PC-9 (cell line): Measurements from ENCODE around the gene AUTS2. TPM values are rescaled to one million over a fixed set of nuclear protein-coding genes. Genes with fewer than 3 reads are reported as not detected.

Experiments
- BruUV-seq: library from RNA; stranded (reverse); fragments of 400-500 nt; replicated peaks from 2 replicates; lab custom pipeline; 2021; lab: Mats Ljungman, UMichigan
- CTCF ChIA-PET: fragments of 300-600 bp; sonication (Branson Sonifier 250); formaldehyde crosslinking; loops from one replicate; lab custom pipeline; 2022; ENCODE audit warnings: antibody characterized with exemption; lab: Charles Lee
- POLR2A ChIA-PET: fragments of 300-600 bp; sonication (Branson Sonifier 250); formaldehyde crosslinking; loops from one replicate; lab custom pipeline; 2022; ENCODE audit warnings: antibody characterized with exemption; ENCODE audit not compliant: unreplicated experiment; lab: Charles Lee
- DNase-seq, 2 experiments: peaks; one replicate each; pipeline versions ENCODE4 v3.0.0 to v3.0.0-alpha.2; 2015 to 2022; ENCODE audit warnings: mixed read lengths in 1 of 2
- H2AFZ ChIP-seq: fragments of 200-600 bp; sonication (generic); 2 replicates; pipeline ENCODE4 v1.8.1; 2017; ENCODE audit warnings: antibody characterized with exemption
- H3F3A ChIP-seq: fragments of 200-600 bp; sonication (generic); 2 replicates; pipeline ENCODE4 v1.8.1; 2017; ENCODE audit warnings: antibody characterized with exemption, mild to moderate bottlenecking, low read depth; ENCODE audit not compliant: insufficient read depth
- H3K27ac ChIP-seq: fragments of 200-600 bp; sonication (generic); 2 replicates; pipeline ENCODE4 v1.6.1; 2016; ENCODE audit warnings: mixed run types
- H3K27me3 ChIP-seq: fragments of 200-600 bp; sonication (generic); 2 replicates; pipeline ENCODE4 v1.6.1; 2016; ENCODE audit warnings: low read depth, mixed run types; ENCODE audit not compliant: insufficient read depth
- H3K36me3 ChIP-seq: fragments of 200-600 bp; sonication (generic); 2 replicates; pipeline ENCODE4 v1.6.1; 2016; ENCODE audit warnings: low read depth, mixed run types
- H3K4me1 ChIP-seq: fragments of 200-600 bp; sonication (generic); replicated peaks from 2 replicates; pipeline ENCODE4 v1.6.1; 2016; ENCODE audit warnings: mixed run types; ENCODE audit not compliant: insufficient read depth
- H3K4me2 ChIP-seq: fragments of 200-600 bp; sonication (generic); 2 replicates; pipeline ENCODE4 v1.6.1; 2017; ENCODE audit warnings: mixed run types
- H3K4me3 ChIP-seq: fragments of 200-600 bp; sonication (generic); 2 replicates; pipeline ENCODE4 v1.6.1; 2016; ENCODE audit warnings: mixed run types
- H3K79me2 ChIP-seq: fragments of 200-600 bp; sonication (generic); 2 replicates; pipeline ENCODE4 v1.6.1; 2017; ENCODE audit warnings: low read depth, mixed run types
- H3K9me2 ChIP-seq: fragments of 200-600 bp; sonication (generic); 2 replicates; pipeline ENCODE4 v1.8.1; 2017; ENCODE audit warnings: mild to moderate bottlenecking; ENCODE audit not compliant: insufficient read depth
- H3K9me3 ChIP-seq: fragments of 200-600 bp; sonication (generic); 2 replicates; pipeline ENCODE4 v1.8.1; 2016; ENCODE audit warnings: low read depth; ENCODE audit not compliant: insufficient read depth
- H4K20me1 ChIP-seq: fragments of 200-600 bp; sonication (generic); 2 replicates; pipeline ENCODE4 v1.8.1; 2017; ENCODE audit not compliant: insufficient read depth
- EZH2 ChIP-seq: fragments of 200-600 bp; sonication (generic); IDR thresholded peaks from 2 replicates; pipeline ENCODE4 v1.8.0; 2017; ENCODE audit warnings: antibody characterized with exemption, low read depth
- intact Hi-C: fragments of 100-400 bp; cut with micrococcal nuclease; formaldehyde crosslinking; loops from one replicate; pipeline ENCODE4 v1.10.0; 2022; ENCODE audit not compliant: unreplicated experiment
- total RNA-seq: library from RNA; stranded (reverse); gene quantifications from 2 replicates; pipeline ENCODE4 v1.2.3, GENCODE V29; 2021
- TF ChIP-seq, protein P1 (sequence below): fragments of 200-600 bp; sonication (generic); conservative IDR thresholded peaks from 2 replicates; pipeline ENCODE4 v1.6.1; 2017; ENCODE audit warnings: mixed run types, antibody characterized with exemption, mild to moderate bottlenecking, moderate library complexity

Gene AUTS2
- total RNA-seq, 1 experiment from 2014 or later, result not detected

- POLR2A ChIA-PET, result no interaction called here
- Histone ChIP-seq H3K79me2 (no peaks in the 10 kb centered on the region), H3K9me2 (no peaks in the 10 kb centered on the region), H3K27me3 (peaks cover 5% of the 10 kb centered on the region; the same call in 1 of the 2 replicates), H3K27ac (no peak overlapping the region), H3K4me2 (no peak overlapping the region), H3K36me3 (no peaks in the 10 kb centered on the region), H3K4me3 (no peak overlapping the region), H4K20me1 (no peaks in the 10 kb centered on the region), H3F3A (no peaks in the 10 kb centered on the region), H3K4me1 (no peaks in the 10 kb centered on the region), H3K9me3 (no peaks in the 10 kb centered on the region), H2AFZ (no peak overlapping the region)
- intact Hi-C loops, result no loop called here
- BruUV-seq, result no TSS peak
- TF ChIP-seq EZH2, result no peak
- TF ChIP-seq, protein P1, sequence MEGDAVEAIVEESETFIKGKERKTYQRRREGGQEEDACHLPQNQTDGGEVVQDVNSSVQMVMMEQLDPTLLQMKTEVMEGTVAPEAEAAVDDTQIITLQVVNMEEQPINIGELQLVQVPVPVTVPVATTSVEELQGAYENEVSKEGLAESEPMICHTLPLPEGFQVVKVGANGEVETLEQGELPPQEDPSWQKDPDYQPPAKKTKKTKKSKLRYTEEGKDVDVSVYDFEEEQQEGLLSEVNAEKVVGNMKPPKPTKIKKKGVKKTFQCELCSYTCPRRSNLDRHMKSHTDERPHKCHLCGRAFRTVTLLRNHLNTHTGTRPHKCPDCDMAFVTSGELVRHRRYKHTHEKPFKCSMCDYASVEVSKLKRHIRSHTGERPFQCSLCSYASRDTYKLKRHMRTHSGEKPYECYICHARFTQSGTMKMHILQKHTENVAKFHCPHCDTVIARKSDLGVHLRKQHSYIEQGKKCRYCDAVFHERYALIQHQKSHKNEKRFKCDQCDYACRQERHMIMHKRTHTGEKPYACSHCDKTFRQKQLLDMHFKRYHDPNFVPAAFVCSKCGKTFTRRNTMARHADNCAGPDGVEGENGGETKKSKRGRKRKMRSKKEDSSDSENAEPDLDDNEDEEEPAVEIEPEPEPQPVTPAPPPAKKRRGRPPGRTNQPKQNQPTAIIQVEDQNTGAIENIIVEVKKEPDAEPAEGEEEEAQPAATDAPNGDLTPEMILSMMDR, result no peak
- DNase-seq, result no peak
- CTCF ChIA-PET, result no interaction called here
These were observed 974.3 kb downstream of the AUTS2 start for GRCh38 chr7:70572571-70572970.

- no TSS peak for BruUV-seq
- no peaks in the 10 kb centered on the region for H4K20me1 ChIP-seq
- no peaks in the 10 kb centered on the region for H3K79me2 ChIP-seq
- no peaks in the 10 kb centered on the region for H3K9me3 ChIP-seq
- CTCF ChIA-PET, result no interaction called here
- TF ChIP-seq, protein P1, result no peak
- TF ChIP-seq EZH2, result no peak
- H3F3A ChIP-seq, result no peaks in the 10 kb centered on the region
- no peak overlapping the region for H3K27ac ChIP-seq
- H3K4me2 ChIP-seq, result no peak overlapping the region
- intact Hi-C loops, result no loop called here
- no peaks in the 10 kb centered on the region for H3K4me1 ChIP-seq
- H3K4me3 ChIP-seq, result no peak overlapping the region
- no peaks in the 10 kb centered on the region for H3K36me3 ChIP-seq
- H3K9me2 ChIP-seq, result no peaks in the 10 kb centered on the region
- H2AFZ ChIP-seq, result no peak overlapping the region
- H3K27me3 ChIP-seq, result peaks cover 3% of the 10 kb centered on the region; the same call in 1 of the 2 replicates
- POLR2A ChIA-PET, result no interaction called here
- DNase-seq, result no peak
These were observed 974.9 kb downstream of the AUTS2 start for GRCh38 chr7:70573071-70573661.

- Histone ChIP-seq H3K9me2 (no peaks in the 10 kb centered on the region), H3K27ac (no peak overlapping the region), H3F3A (no peaks in the 10 kb centered on the region), H3K79me2 (no peaks in the 10 kb centered on the region), H3K27me3 (peaks cover 3% of the 10 kb centered on the region; the same call in 1 of the 2 replicates), H3K4me1 (no peaks in the 10 kb centered on the region), H3K36me3 (no peaks in the 10 kb centered on the region), H2AFZ (no peak overlapping the region), H3K9me3 (no peaks in the 10 kb centered on the region), H3K4me2 (no peak overlapping the region), H4K20me1 (no peaks in the 10 kb centered on the region), H3K4me3 (no peak overlapping the region)
- intact Hi-C loops, result no loop called here
- CTCF ChIA-PET, result no interaction called here
- DNase-seq, result no peak
- TF ChIP-seq, protein P1, result no peak
- TF ChIP-seq EZH2, result no peak
- BruUV-seq, result no TSS peak
- POLR2A ChIA-PET, result no interaction called here
These were observed 975.4 kb downstream of the AUTS2 start for GRCh38 chr7:70573696-70574095.
